Breast epithelium (tissue), 3 donors: Measurements from ENCODE around the gene EP400.

Experiments used
- POLR2A ChIP-seq: fragments of 450-650 bp; IDR thresholded peaks from one replicate; pipeline ENCODE4 v1.6.1; 2016; ENCODE audit warnings: antibody characterized with exemption, mild to moderate bottlenecking, moderate library complexity
- POLR2AphosphoS5 ChIP-seq, 3 donors: sonication (generic); formaldehyde crosslinking; IDR thresholded peaks; one replicate each; pipeline ENCODE4 v1.6.1; 2017; ENCODE audit warnings: antibody characterized with exemption in 3 of 3
- TF ChIP-seq, protein P1 (sequence below), 3 donors: fragments of 450-650 bp; IDR thresholded peaks; one replicate each; pipeline ENCODE4 v1.5.1; 2016 to 2017; ENCODE audit warnings: antibody characterized with exemption in 3 of 3, mild to moderate bottlenecking in 3 of 3, moderate library complexity in 3 of 3

DNA sequence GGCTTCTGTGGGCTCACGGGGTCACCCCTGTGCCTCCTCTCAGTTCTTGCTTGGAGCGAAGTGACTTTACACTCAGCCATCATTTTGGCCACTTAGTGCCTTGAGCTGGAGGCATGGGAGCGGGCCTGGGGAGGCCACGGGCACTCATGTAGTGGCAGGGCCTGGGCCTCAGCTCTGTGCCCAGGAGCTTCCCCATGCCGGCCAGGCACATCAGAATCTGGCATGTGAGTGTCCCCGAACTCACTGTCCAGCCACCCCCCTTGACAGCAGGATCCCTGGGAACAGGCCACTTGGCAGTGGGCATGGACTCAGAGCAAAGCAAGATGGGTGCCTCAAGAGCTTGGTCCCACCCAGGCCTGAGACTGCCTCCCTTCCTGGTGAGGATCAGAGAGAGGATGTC is 164.9 kb downstream of the EP400 start:
- TF ChIP-seq POLR2A (no peak), POLR2AphosphoS5 (IDR thresholded peaks at IDR 0.05) (no peak)
- TF ChIP-seq, protein P1, sequence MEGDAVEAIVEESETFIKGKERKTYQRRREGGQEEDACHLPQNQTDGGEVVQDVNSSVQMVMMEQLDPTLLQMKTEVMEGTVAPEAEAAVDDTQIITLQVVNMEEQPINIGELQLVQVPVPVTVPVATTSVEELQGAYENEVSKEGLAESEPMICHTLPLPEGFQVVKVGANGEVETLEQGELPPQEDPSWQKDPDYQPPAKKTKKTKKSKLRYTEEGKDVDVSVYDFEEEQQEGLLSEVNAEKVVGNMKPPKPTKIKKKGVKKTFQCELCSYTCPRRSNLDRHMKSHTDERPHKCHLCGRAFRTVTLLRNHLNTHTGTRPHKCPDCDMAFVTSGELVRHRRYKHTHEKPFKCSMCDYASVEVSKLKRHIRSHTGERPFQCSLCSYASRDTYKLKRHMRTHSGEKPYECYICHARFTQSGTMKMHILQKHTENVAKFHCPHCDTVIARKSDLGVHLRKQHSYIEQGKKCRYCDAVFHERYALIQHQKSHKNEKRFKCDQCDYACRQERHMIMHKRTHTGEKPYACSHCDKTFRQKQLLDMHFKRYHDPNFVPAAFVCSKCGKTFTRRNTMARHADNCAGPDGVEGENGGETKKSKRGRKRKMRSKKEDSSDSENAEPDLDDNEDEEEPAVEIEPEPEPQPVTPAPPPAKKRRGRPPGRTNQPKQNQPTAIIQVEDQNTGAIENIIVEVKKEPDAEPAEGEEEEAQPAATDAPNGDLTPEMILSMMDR (IDR thresholded peaks at IDR 0.05): no peak
